H1 (cell line): ENCODE results near the gene PDXP. TPM values are rescaled to one million over a fixed set of nuclear protein-coding genes. Genes with fewer than 3 reads are reported as not detected.
A peak's percentile ranks its signal among the peaks of the same experiment; 100 is the strongest.
"Not testable (repeated sequence)": the region's sequence is repeated elsewhere in the genome, so short reads cannot be mapped to it uniquely, and the experiment has no call there.

ENCODE experiments used
- CTCF ChIA-PET: fragments of 300-600 bp; sonication (Branson Sonifier 250); formaldehyde crosslinking; loops from one replicate; lab custom pipeline; 2021; ENCODE audit not compliant: partially characterized antibody; lab: Charles Lee
- POLR2A ChIA-PET: fragments of 300-600 bp; sonication (Branson Sonifier 250); formaldehyde crosslinking; loops from one replicate; lab custom pipeline; 2021; ENCODE audit warnings: inconsistent platforms; ENCODE audit not compliant: partially characterized antibody; lab: Charles Lee
- DNase-seq, 2 experiments: peaks; one replicate each; pipeline versions ENCODE4 v3.0.0 to v3.0.0-alpha.2; 2010 to 2022; ENCODE audit warnings: low spot score in 2 of 2, low read depth in 1 of 2, mixed read lengths in 1 of 2
- FAIRE-seq: peaks from 2 replicates; lab custom pipeline; 2011; peaks lifted over from hg19 to GRCh38; lab: Jason Lieb, UNC
- H2AFZ ChIP-seq: 2 replicates; pipeline ENCODE4 v1.8.1; 2012; ENCODE audit warnings: low read length, inconsistent platforms
- H2AK5ac ChIP-seq: 2 replicates; pipeline ENCODE4 v1.6.1; 2013; ENCODE audit warnings: low read depth, low read length
- H2BK120ac ChIP-seq: replicated peaks from 2 replicates; pipeline ENCODE3; 2013; ENCODE audit warnings: low read depth, low read length, inconsistent platforms
- H2BK12ac ChIP-seq: 2 replicates; pipeline ENCODE4 v1.6.1; 2013; ENCODE audit warnings: low read depth, low read length
- H2BK15ac ChIP-seq: 2 replicates; pipeline ENCODE4 v1.6.1; 2013; ENCODE audit warnings: low read length
- H2BK20ac ChIP-seq: 2 replicates; pipeline ENCODE4 v1.6.1; 2013; ENCODE audit warnings: low read length
- H2BK5ac ChIP-seq: 2 replicates; pipeline ENCODE4 v1.6.1; 2013; ENCODE audit warnings: low read depth, low read length
- H3K14ac ChIP-seq: 2 replicates; pipeline ENCODE4 v1.6.1; 2013; ENCODE audit warnings: inconsistent platforms; ENCODE audit not compliant: insufficient read length
- H3K18ac ChIP-seq: 2 replicates; pipeline ENCODE4 v1.6.1; 2013; ENCODE audit warnings: low read length; ENCODE audit errors: extremely low read depth
- H3K23ac ChIP-seq: 2 replicates; pipeline ENCODE4 v1.6.1; 2013; ENCODE audit warnings: inconsistent platforms; ENCODE audit not compliant: insufficient read length
- H3K23me2 ChIP-seq: 2 replicates; pipeline ENCODE4 v1.6.1; 2013; ENCODE audit warnings: low read depth, low read length
- H3K27ac ChIP-seq: 2 replicates; pipeline ENCODE4 v1.6.1; 2011; ENCODE audit warnings: low read depth, low read length, inconsistent platforms
- H3K27me3 ChIP-seq, 4 experiments: replicated peaks in 1 of 4; 1 replicate in 1 of 4; 2 replicates in 3 of 4; pipeline versions ENCODE4 v1.6.1 to v1.8.1; 2011 to 2013; ENCODE audit warnings: low read length in 3 of 4, mild to moderate bottlenecking in 3 of 4, inconsistent platforms in 2 of 4, mixed read lengths in 2 of 4, moderate library complexity in 1 of 4; ENCODE audit not compliant: control insufficient read depth in 3 of 4, insufficient read depth in 3 of 4; ENCODE audit errors: extremely low read depth in 1 of 4
- H3K36me3 ChIP-seq, 4 experiments: 2 replicates each; pipeline versions ENCODE4 v1.6.1 to v1.8.1; 2011 to 2013; ENCODE audit warnings: mild to moderate bottlenecking in 4 of 4, low read length in 3 of 4, moderate library complexity in 2 of 4, control low read depth in 1 of 4, inconsistent platforms in 1 of 4; ENCODE audit not compliant: insufficient read depth in 4 of 4, control insufficient read depth in 2 of 4
- H3K4ac ChIP-seq: replicated peaks from 2 replicates; pipeline ENCODE3; 2013; ENCODE audit warnings: low read length, low read depth, mixed read lengths, inconsistent platforms; ENCODE audit not compliant: insufficient read length
- H3K4me1 ChIP-seq, 4 experiments: replicated peaks in 1 of 4; 1 replicate in 1 of 4; 2 replicates in 3 of 4; pipeline versions ENCODE4 v1.6.1 to v1.8.1; 2011 to 2013; ENCODE audit warnings: low read length in 3 of 4, inconsistent platforms in 2 of 4, mixed read lengths in 1 of 4; ENCODE audit not compliant: insufficient read depth in 4 of 4, control insufficient read depth in 3 of 4
- H3K4me2 ChIP-seq, 2 experiments: 2 replicates each; pipeline versions ENCODE4 v1.6.1 to v1.8.1; 2011 to 2013; ENCODE audit warnings: low read depth in 2 of 2, low read length in 2 of 2, control low read depth in 1 of 2, inconsistent platforms in 1 of 2, mild to moderate bottlenecking in 1 of 2; ENCODE audit not compliant: insufficient read depth in 1 of 2
- H3K4me3 ChIP-seq, 4 experiments: fragments of 200-600, 300-600 bp in 1 of 4; sonication (generic), shearing (Covaris generic), sonication (Bioruptor Twin) in 1 of 4; 2 replicates each; pipeline versions ENCODE4 v1.5.1 to v1.8.1; 2011 to 2016; ENCODE audit warnings: low read length in 4 of 4, low read depth in 3 of 4, control low read depth in 2 of 4, inconsistent platforms in 2 of 4, mild to moderate bottlenecking in 2 of 4, mixed read lengths in 1 of 4, moderate library complexity in 1 of 4; ENCODE audit not compliant: insufficient read depth in 2 of 4; ENCODE audit errors: extremely low read depth in 1 of 4
- H3K56ac ChIP-seq: replicated peaks from 2 replicates; pipeline ENCODE3; 2013; ENCODE audit warnings: low read depth, mild to moderate bottlenecking, mixed read lengths, low read length, inconsistent platforms; ENCODE audit not compliant: insufficient read length
- H3K79me1 ChIP-seq: 2 replicates; pipeline ENCODE4 v1.6.1; 2013; ENCODE audit warnings: low read depth, low read length, control low read depth
- H3K79me2 ChIP-seq, 2 experiments: 2 replicates each; pipeline versions ENCODE4 v1.6.1 to v1.8.1; 2012 to 2013; ENCODE audit warnings: low read length in 2 of 2, mild to moderate bottlenecking in 2 of 2, inconsistent platforms in 1 of 2; ENCODE audit not compliant: insufficient read depth in 2 of 2, control insufficient read depth in 1 of 2
- H3K9ac ChIP-seq, 4 experiments: replicated peaks in 1 of 4; 1 replicate in 1 of 4; 2 replicates in 3 of 4; pipeline versions ENCODE4 v1.6.1 to v1.8.1; 2011 to 2013; ENCODE audit warnings: low read depth in 3 of 4, low read length in 3 of 4, control low read depth in 2 of 4, mild to moderate bottlenecking in 2 of 4, moderate library complexity in 2 of 4, inconsistent platforms in 1 of 4; ENCODE audit errors: extremely low read depth in 1 of 4
- H3K9me3 ChIP-seq, 2 experiments: 2 replicates each; pipeline versions ENCODE4 v1.6.1 to v1.8.1; 2012 to 2013; ENCODE audit warnings: mild to moderate bottlenecking in 2 of 2, moderate library complexity in 2 of 2, control low read depth in 1 of 2, inconsistent platforms in 1 of 2, low read depth in 1 of 2, low read length in 1 of 2, mixed read lengths in 1 of 2; ENCODE audit not compliant: insufficient read depth in 2 of 2
- H4K20me1 ChIP-seq, 2 experiments: replicated peaks in 1 of 2; 2 replicates each; pipeline versions ENCODE3 to v1.8.1; 2011 to 2013; ENCODE audit warnings: inconsistent platforms in 2 of 2, low read length in 2 of 2, mild to moderate bottlenecking in 1 of 2; ENCODE audit not compliant: insufficient read depth in 2 of 2, control insufficient read depth in 1 of 2
- H4K5ac ChIP-seq: 2 replicates; pipeline ENCODE4 v1.6.1; 2013; ENCODE audit warnings: low read length, low read depth, mixed read lengths, inconsistent platforms; ENCODE audit not compliant: insufficient read length
- H4K8ac ChIP-seq: 2 replicates; pipeline ENCODE4 v1.8.0; 2013; ENCODE audit warnings: mild to moderate bottlenecking, moderate library complexity, low read length, inconsistent platforms; ENCODE audit not compliant: insufficient read depth; ENCODE audit errors: extremely low read depth
- H4K91ac ChIP-seq: replicated peaks from 2 replicates; pipeline ENCODE3; 2013; ENCODE audit warnings: low read length, mixed read lengths, inconsistent platforms; ENCODE audit not compliant: insufficient read length
- WGBS, 2 experiments: shearing (Covaris generic) in 1 of 2; methylation state at CpG; one replicate each; pipeline versions ENCODE4 v1.1.6 to v1.1.7; 2013 to 2015; ENCODE audit warnings: low lambda C conversion rate in 2 of 2, mixed read lengths in 2 of 2, inconsistent platforms in 1 of 2, low coverage in 1 of 2, missing lambda C conversion rate in 1 of 2; ENCODE audit not compliant: insufficient replicate concordance in 2 of 2, insufficient coverage in 1 of 2, insufficient read length in 1 of 2; ENCODE audit errors: extremely low coverage in 1 of 2, missing lambda C conversion rate in 1 of 2; 5-methylcytosine and 5-hydroxymethylcytosine counted together
- polyA plus RNA-seq, 7 experiments: library from polyadenylated mRNA; depleted of rRNA in 3 of 7; stranded (reverse) in 5 of 7; unstranded in 2 of 7; fragments of >200 nt in 5 of 7; fragments of 200-250 nt in 2 of 7; gene quantifications; 1 replicate in 5 of 7; 2 replicates in 1 of 7; 4 replicates in 1 of 7; pipeline versions ENCODE4 v1.2.1 to v1.2.3, GENCODE V29; 2011 to 2013; ENCODE audit warnings: missing spikeins in 2 of 7, mixed read lengths in 2 of 7
- total RNA-seq: library from RNA; stranded (reverse); fragmentation: NEBNext Ultra II Directional; extraction: Animal tissue kit (Norgen Biotek cat#: 25700); gene quantifications from 2 replicates; pipeline ENCODE4 v1.2.1, GENCODE V29; 2021

Gene PDXP
- total and polyA plus RNA-seq, 2 of the 8 experiments (the other 6 are each of a cell fraction or from before 2014, with no cell fraction given) = 36.6 to 67.7 TPM

DNA sequence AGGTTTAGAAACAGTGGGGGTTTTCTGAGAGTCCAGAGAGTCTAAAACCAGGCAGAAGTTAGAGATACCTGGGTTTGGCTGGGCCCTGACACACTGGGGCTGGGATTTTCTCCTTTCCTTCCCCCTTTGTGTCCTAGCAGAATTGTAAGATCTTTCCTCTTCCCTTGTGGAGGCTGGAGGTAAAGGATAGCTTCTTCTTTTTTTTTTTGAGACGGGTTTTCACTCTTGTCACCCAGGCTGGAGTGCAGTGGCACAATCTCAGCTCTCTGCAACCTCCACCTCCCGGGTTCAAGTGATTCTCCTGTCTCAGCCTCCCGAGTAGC lies 48.4 kb upstream of the PDXP start:
- not testable (repeated sequence) for H2BK15ac ChIP-seq, H4K20me1 ChIP-seq, DNase-seq, H3K36me3 ChIP-seq, H4K5ac ChIP-seq, H2BK12ac ChIP-seq, H2BK20ac ChIP-seq, H3K9me3 ChIP-seq, H3K14ac ChIP-seq, H3K4ac ChIP-seq, H2BK5ac ChIP-seq, H3K79me1 ChIP-seq, FAIRE-seq, H2AFZ ChIP-seq, H4K91ac ChIP-seq, H3K27me3 ChIP-seq, H3K56ac ChIP-seq, H3K18ac ChIP-seq, H3K23ac ChIP-seq, H3K9ac ChIP-seq, H3K27ac ChIP-seq, H2BK120ac ChIP-seq, H3K4me1 ChIP-seq, H4K8ac ChIP-seq, H2AK5ac ChIP-seq
- H3K79me2 ChIP-seq = peaks cover 0 to 11% of the 10 kb centered on the region in 2 experiments; a peak in 1 of 4 replicates
- peak overlapping the region in 3 of 4 experiments; percentile 69 to 91 (median 87); a peak in 4 of 8 replicates for H3K4me3 ChIP-seq
- H3K4me2 ChIP-seq = peak overlapping the region; percentile 54 to 86; a peak in 3 of 4 replicates
- peaks cover 13% of the 10 kb centered on the region for H3K23me2 ChIP-seq
- ChIA-PET CTCF (interaction anchor here (0.8 to 2.7 kb wide), 5 partner anchors 8 to 43 kb away, joined by 3 to 11 read pairs (median 3); no protein-coding TSS in a partner anchor), POLR2A (interaction anchor here (0.9 to 7.8 kb wide), 11 partner anchors 8 to 116 kb away, joined by 3 to 63 read pairs (median 5); partner anchors contain the start of gene LGALS1)
- 87% methylated on average over 3 of the region's 3 CpGs; no CpG with 5 or more reads in 1 of the 2 experiments for WGBS, 2 experiments
